RCC 7860 (cell line): ENCODE measurements around the gene GPAT2.
"Not testable (repeated sequence)": the region's sequence is repeated elsewhere in the genome, so short reads cannot be mapped to it uniquely, and the experiment has no call there.

Experiments used
- DNase-seq: peaks from one replicate; pipeline ENCODE4 v3.0.0-alpha.2; 2015; ENCODE audit warnings: low spot score
- FAIRE-seq: peaks from 2 replicates; lab custom pipeline; 2012; peaks lifted over from hg19 to GRCh38; lab: Jason Lieb, UNC

Gene GPAT2

DNA sequence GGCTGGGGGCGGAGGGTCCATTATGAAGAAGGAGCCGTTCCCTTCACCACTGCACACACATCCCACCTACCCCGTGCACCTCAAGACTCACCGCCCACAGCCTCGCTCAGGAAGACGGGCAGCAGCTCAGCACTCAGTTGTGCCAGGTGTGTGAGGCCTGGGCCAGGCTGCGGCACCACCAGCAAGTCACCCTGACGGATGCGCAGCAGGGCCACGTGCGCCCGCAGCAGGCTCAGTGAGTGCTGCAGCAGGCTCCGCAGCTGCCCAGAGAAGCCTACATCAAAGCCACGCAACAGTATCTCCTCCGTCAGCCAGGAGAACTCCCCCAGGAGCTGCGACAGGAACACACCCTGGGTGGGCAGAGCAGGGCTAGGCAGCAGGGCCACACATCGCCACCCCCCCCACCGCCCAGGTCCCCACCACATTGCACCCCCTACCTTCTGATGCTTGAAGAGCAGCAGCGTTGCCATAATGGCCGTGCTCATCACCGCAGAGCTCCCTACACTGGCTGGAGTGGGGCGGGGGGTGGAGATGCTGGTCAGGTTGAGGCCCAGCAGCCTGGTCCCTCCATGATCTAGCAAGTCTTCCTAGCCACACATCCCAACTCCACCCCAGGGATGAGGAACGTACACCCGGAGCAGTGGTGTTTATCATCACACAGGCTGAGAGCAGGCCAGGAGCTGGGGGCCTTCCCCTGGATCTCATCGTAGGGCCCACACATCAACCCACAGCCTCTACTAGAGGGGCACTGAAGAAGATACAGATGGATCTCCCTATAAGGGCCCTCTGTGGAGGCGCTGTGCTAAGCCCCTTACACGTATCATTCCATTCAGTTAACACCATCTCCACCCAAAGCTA is 10.2 kb downstream of the GPAT2 start:
- DNase-seq (no peak), FAIRE-seq (no peak)

DNA sequence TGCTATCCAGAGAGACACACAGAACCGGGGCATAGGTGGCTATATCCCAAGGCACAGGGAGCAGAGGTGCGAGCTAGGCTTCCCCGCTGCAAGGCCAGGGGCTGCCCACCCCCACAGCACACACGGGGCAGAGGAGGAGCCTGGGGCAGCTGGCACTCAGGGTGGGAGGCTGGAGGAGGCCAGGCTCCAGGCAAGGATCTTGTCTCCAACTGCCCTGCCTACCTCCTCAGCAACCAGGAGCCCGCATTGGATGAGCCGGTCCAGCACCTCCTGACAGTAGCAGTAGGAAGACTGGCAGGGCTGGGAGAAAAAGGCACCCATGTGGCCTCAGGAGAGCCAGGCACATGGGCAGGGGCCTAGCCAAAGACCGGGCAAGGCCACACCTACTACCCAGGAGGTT is 11.0 kb downstream of the GPAT2 start:
- FAIRE-seq, DNase-seq: not testable (repeated sequence)

DNA sequence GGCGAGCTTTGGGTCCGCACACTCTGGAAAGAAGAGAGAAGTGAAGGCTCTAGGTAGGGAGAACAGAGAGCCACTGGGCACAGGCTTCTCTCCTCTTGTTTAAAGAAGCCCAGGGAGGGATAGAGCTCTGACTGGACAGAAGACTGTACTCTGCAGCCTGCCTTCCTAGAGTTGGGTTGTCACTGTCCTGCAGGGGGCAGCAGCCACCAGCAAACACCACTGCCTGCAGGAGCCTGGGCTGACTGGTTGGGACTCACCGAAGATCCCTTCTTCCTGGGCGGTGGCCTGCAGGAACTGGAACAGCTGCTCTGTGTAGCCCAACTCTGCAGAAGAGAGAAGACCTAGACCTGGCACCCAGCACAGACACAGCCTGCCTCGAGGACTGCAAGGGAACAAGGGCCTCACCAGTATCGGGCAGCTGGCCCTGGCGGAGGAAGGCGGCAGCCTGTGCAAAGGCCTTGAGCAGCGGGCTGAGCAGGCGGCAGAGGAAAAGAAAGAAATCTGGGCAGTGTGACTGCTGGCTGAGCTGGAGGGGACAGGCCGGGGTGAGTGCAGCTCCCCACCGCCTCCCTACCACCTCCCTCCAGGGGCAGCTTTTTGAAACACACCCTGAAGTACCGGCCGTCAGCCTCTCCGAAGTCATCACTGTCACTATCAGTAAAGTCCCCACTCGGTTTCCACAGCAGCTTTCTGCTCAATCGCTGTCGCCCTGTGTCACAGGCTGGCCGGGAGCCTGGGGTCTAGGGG is 11.8 kb downstream of the GPAT2 start:
- FAIRE-seq, result not testable (repeated sequence)
- peak; percentile 52 for DNase-seq

DNA sequence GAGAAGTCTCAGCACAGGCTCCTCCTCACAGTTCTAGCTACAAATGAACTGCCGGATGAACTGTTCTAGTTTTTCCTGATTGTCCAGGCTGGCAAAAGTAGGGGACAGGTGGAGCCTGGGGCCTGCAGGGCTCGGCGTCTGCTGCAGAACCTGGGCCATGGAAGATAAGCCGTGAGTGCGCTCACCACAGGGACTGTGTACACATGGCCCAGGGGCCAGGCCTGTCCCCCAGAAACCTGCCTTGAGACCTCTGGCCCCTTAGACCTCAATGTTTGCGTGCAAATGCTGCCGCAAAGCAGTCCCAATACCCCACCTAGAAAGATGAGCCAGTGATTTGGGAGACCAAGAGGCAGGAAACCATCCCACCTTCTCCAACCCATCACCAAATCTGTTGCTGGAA is 12.6 kb downstream of the GPAT2 start:
- not testable (repeated sequence) for FAIRE-seq

DNA sequence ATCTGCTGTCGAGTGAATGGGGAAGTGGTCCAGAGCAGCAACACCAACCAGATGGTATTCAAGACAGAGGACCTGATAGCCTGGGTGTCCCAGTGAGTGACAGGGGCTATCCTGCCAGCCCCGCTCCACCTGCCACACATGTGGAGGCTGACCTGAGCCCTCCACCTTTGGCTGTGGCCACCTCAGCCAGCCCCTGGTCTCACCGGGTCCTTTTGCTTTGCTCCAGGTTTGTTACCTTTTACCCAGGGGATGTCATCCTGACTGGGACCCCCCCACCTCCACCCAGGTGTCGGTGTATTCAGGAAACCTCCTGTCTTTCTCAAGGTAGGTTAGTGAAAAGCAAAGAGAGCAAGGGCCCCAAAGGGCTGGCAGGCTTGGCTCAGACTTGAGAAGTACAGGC is 13.6 kb downstream of the GPAT2 start:
- DNase-seq, FAIRE-seq: not testable (repeated sequence)

More for the DNA sequence above, 12.6 kb downstream of the GPAT2 start:
- DNase-seq, result not testable (repeated sequence)

DNA sequence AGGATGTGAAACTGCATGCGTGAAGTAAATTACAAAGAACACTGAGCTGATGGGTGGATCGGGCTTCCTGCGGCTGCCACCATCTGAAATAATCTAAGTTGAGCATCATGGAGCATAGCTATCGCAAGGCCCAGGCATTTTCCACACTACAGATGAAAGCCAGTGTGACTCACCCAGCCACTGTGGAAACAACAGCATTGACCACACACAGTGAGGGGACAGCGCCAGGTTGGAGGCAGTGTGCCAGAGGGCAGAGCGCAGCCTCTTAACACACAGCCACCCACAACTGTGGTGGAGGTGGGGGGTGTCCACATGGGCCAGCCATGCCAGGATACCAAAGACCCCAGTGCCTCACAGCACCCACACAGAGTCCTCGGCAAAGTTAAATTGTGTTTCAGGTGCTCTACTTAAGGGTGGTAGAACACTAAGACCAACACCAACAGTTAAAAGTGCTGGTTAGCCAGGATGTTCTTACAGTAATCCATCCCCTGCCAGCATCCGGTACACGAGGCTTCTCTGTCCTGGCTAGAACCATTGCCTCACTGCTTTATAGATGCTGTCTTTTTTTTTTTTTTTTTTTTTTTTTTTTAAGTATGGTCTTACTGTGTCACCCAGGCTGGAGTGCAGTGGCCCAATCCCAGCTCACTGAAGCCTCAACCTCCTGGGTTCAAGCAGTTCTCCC is 14.7 kb downstream of the GPAT2 start:
- not testable (repeated sequence) for DNase-seq, FAIRE-seq

DNA sequence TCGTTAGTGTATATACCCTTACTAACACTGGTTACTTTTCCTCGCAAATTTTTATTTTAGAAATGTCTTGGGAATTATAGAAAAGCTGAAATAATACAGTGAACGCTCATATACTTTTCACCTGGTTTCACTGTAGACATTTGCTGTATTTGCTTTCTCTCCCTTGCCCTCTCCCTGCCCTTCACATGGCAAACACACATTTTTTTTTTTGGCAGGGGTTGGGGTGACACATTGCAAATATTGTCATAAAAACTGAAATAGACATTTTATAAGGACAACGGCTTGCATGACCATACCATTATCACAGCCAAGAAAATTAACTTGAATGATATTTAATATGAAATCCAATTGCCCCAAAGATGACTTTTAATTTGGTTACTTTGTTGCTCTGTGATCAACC is 18.4 kb downstream of the GPAT2 start:
- DNase-seq, FAIRE-seq: not testable (repeated sequence)

DNA sequence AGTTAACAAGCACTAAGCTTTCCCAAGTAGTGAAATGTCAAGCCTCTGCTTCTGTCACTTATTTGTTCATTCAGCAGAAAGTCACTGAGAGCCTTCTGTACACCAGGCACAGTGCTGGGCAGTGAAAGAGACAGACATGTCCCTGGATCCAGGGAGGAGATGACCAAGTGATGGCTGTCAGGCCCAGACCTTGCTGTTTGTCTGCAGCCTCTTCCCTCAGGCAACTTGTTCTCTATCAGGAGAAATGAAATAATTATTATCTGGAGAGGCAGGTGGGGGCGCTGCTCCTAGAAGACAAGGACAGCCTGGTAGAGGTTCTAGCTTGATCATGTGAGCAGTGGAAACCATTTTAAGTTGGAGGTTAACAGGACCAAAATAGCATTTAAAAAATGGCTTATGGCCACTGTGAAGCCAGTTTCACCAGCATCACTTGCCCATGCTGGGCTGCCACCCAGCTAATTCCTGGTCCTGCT is 21.9 kb downstream of the GPAT2 start:
- DNase-seq, FAIRE-seq: not testable (repeated sequence)

DNA sequence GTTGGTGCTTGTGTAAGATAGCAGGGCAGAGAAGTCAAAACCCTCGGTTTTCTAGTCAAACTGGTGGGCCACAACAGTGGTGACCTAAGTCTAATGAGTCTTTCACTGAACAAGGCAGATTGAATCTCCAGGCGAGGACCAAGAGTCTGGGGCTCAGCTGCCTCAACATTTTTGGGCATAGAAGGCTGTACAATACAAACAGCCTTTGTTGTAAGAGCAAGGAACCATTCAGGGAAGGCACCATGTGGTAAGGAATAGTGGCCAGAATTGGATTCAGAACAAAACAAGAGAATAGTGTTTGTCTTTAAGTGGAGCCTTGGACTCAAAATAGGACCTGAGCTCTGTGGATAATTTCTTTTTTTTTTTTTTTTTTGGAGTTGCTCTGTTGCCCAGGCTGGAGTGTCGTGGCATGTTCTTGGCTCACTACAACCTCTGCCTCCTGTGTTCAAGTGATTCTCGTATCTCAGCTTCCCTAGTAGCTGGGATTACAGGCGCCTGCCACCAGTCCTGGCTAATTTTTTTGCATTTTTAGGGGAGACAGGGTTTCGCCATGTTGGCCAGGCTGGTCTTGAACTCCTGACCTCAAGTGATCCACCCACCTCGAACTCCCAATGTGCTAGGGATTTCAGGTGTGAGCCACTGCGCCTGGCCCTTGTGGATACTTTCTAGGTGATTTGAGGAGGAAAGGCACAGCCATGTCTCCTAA is 22.5 kb downstream of the GPAT2 start:
- not testable (repeated sequence) for FAIRE-seq, DNase-seq

DNA sequence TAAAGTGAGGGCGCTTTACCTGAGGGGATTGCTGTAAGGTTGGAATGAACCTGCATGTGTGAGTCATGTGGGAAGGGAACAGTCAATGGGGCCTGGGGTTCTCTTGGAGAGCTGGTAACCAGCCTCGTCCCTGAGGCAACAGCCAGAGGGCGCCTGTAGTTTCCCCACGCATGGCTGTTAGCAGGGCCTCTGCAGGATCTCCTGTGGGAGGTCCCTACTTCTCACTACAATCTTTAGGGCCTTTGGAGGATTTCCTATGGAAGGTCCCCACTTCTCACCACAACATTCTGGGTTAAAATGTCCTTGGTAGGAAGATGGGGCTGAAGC is 23.6 kb downstream of the GPAT2 start:
- not testable (repeated sequence) for FAIRE-seq
- peak; percentile 7 for DNase-seq

DNA sequence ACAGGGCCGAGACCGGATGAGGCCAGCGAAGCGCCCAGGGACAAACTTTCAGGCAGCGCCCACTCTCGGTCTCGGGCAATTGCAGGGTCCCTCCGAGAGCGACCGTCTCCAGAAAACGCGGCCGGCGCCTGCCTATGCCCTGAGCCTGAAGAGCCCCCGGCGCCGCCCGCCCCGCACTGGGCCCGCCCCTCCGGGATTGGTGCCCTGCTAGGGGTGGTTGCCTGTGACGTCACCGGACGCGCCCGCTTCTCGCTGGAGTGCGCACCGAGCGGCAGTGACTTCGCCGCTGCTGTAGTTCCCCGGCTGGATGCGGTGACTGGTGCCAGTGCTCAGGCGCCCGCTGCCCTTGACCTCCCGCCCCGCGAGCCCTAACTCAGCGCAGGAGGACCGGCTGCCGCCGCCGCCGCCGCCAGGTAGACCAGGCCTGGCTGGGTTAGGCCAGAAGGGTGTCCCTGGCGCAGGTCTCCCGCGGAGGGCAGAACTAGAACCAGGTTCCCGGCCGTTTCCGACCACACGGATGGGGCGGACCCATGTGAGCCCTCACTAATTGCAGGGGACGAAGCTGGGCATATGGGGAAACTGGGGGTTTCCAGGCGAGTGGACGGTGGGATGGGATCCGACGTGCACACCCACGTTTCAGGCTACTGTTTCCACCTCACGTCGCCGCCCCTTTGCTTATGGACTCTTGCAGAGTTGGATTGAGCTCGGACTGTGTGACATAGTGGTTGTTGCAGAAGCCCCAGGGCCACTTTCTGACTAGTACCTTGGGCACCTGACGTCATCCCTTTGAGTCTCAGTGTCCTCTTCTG is 24.2 kb downstream of the GPAT2 start:
- peak; percentile 62 for DNase-seq
- FAIRE-seq, result not testable (repeated sequence)

DNA sequence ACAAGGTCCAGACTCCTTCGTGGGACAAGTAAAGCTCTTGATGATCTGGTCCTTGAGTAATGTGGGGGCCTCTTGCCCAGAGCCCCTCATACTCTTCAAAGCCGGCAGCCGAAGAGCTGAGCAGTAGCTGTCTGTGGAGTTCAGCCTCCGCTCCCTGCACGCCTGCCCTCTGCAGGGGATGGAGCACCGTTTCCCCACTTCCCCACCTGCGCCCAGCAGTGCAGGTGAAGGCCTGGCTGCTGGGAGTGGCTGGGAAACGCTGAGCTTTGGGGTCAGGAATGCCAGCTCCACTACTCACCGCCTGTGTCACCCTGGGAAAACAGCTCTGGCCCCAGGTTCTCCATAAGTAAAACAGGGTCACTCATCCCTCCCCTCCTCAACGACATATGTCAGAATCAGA is 24.9 kb downstream of the GPAT2 start:
- DNase-seq, FAIRE-seq: not testable (repeated sequence)

DNA sequence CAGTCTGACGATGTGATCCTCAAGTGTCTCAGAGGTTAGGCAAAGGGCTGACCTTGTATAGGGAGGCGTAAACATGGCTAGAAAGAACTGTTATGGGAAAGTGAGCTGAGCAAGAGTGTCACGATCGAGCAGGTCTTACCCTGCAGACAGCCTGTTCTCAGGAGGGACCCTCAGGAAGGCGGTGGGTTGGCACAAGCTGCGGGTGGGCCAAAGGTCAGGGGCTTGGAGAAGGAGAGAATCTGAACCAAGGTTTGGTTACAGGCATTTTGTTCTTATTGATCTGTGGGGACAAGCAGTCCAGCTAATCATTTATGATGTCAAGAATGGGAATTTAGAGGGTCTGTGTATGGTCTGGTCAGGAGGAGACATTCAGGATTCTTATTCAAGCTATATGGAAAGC is 26.7 kb downstream of the GPAT2 start:
- not testable (repeated sequence) for FAIRE-seq, DNase-seq

DNA sequence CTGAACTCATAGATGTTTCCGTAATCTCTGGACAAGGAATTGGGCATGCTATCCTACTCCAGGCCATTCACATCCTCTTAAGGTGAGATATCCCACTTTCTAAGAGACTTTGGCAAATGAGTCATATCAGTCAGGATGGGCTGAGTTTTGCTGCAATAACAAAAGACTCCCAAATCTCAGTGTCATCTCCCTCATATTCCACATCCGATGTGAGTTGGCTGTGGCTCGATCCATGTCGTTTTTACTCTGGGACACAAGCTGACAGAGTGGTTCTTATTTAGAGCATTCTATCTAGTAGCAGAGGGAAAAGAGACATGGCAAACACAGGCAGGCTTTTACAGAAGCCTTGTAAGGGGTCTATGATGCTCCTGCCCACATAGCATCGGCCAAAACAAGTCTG is 28.5 kb downstream of the GPAT2 start:
- DNase-seq, FAIRE-seq: not testable (repeated sequence)

DNA sequence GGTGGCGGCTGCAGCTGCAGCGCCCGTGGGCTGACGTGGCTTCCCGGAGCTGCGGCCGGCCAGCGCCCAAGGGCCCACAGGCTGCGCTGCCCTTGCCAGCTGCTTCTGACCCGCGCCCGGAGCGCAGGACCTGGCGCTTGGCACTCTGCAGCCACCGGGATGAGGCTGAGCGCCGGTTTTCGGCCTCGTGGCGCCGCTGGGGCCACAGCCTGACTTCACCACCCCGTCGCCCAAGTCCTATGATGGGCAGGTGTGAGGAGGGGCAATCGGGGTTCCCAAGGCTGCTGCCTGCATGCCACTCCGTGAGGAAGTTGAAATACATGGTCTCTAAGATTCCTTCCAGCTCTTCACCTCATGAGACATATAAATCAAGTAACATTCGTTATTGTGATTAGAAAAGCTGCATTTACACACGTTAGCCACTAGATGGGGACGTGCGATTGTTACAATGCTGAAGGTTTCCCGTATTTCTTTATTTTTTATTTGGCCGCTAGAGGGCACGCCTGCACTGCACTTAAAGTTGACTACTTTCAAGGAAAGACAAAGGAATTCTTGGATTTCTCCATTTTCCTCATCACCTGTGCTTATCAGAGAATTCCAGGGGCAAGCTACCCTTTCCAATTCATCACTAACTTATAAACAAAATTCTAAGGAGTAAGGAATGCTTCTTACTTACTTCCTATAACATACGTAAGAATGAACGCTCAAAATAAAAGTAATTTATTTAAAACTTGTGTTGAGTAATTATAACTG is 42.0 kb downstream of the GPAT2 start:
- DNase-seq (peak; percentile 48), FAIRE-seq (peak; percentile 90)

DNA sequence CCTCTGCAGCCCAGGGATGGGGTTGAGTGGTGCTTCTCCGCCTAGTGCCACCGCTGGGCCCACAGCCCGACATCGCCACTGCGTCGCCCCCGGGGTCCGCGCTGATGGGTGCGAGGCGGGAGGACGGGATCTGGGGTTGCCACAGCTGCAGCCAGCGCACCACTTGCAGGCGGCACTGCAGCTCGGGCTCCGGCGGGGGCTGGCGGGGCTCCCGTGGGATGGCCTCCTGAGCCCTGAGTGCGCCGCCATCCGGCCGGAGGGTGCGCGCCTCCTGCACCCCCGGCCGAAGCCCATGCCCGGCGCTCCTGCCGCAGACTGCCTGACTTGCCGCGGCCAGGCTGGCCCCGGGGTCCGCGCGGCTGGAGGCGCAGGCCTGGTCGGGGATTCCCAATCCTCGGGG is 42.6 kb downstream of the GPAT2 start:
- DNase-seq, FAIRE-seq: not testable (repeated sequence)

DNA sequence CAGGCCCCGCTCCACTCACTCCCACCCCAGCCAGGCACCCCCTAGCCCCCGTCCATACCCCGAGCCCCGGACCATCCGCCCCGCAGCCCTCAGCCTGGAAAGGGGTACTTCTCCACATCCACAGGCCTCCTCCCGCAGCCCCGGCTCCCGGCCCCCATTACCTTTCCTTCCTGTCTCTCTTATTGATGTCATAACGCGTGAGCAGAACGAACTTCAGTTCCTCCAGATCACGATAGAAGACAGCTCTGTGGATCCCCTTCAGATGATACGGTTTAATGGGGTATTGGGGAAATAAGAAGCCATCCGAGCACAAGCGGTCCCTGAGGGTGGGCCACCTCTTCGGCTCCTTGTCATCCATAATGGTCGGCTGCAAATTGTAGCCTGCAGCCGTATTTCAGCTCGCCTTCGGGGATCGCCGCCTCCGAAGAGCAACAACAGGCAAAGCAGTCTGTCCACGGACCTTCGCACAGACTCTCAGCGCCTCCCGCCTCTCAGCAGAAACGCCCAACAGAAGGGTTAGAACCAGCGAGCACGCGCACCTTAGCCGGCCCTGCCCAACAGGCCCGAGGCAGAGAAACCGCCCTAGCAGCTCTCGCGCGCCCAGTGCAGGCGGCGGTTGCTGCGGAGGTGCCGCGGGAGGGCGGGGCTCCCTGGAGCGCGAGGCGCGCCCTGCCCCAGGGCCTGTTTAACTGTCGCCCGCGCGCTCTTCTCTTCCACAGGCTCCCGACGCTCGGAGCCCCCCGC is 43.2 kb downstream of the GPAT2 start, which contains the start of gene ANKRD36C:
Gene ANKRD36C (minus strand): TSS at position 474 of the 744 bp plus-strand sequence. CDS start 116 bp downstream, at position 358.
- FAIRE-seq (peak; percentile 66), DNase-seq (peak; percentile 12)

DNA sequence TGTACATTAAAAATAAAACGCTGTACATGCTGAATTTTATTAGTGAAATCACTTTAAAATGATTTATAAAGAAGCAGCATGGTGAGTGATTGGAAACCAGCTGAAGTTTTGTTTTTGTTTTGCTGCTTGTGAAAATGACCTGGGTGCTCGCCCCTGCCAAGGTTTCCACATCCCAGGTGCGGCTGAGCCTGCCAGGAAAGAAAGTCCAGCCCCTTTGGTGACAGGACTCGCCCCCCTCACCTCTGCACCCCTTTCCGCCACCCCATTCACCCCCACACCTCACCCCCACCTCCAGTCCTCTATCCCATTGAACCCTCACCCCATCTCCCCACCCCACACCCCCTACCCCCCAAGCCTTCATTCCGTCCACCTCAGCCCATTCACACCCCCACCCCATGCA is 43.8 kb downstream of the GPAT2 start:
- not testable (repeated sequence) for DNase-seq, FAIRE-seq
